A549 (cell line): Measurements from ENCODE around the gene MTF2. TPM values are rescaled to one million over a fixed set of nuclear protein-coding genes. Genes with fewer than 3 reads are reported as not detected.
A peak's percentile ranks its signal among the peaks of the same experiment; 100 is the strongest.

Experiments used
- ATAC-seq, 2 experiments: fragments of 200-7000 bp in 1 of 2; fragments of >200 bp in 1 of 2; cut with Nextera tagmentation in 1 of 2; cut with Tn5 transposase in 1 of 2; 3 replicates each; pipeline versions ENCODE4 v1.8.0 to v1.9.1; 2018 to 2020; ENCODE audit warnings: mild to moderate bottlenecking in 1 of 2, moderate library complexity in 1 of 2
- CTCF ChIA-PET: fragments of 300-600 bp; sonication (Branson Sonifier 250); formaldehyde crosslinking; extraction: SDS; loops from one replicate; lab custom pipeline; 2021; ENCODE audit warnings: antibody characterized with exemption, inconsistent platforms; lab: Yijun Ruan, JAX
- POLR2A ChIA-PET: fragments of 350-600 bp; formaldehyde crosslinking; extraction: SDS; loops from one replicate; lab custom pipeline; 2021; ENCODE audit warnings: antibody characterized with exemption, inconsistent platforms; lab: Yijun Ruan, JAX
- DNase-seq, 2 experiments: peaks; one replicate each; pipeline versions ENCODE4 v3.0.0 to v3.0.0-alpha.2; 2011 to 2016; ENCODE audit warnings: low read depth in 1 of 2, low spot score in 1 of 2
- FAIRE-seq: peaks from 2 replicates; lab custom pipeline; 2011; peaks lifted over from hg19 to GRCh38; lab: Jason Lieb, UNC
- H3K27ac ChIP-seq, 2 experiments: fragments of >200 bp; sonication (Bioruptor Twin); formaldehyde crosslinking; 3 replicates each; pipeline ENCODE4 v1.5.1; 2016 to 2017
- H3K4me1 ChIP-seq: fragments of >200 bp; sonication (Bioruptor Twin); formaldehyde crosslinking; 3 replicates; pipeline ENCODE4 v1.6.1; 2016
- H3K4me2 ChIP-seq: fragments of >200 bp; sonication (Bioruptor Twin); formaldehyde crosslinking; 3 replicates; pipeline ENCODE4 v1.6.1; 2016
- H3K4me3 ChIP-seq: fragments of >200 bp; sonication (Bioruptor Twin); formaldehyde crosslinking; 3 replicates; pipeline ENCODE4 v1.5.1; 2016
- H3K9me3 ChIP-seq: fragments of >200 bp; sonication (Bioruptor Twin); formaldehyde crosslinking; 3 replicates; pipeline ENCODE4 v1.6.1; 2016
- BHLHE40 ChIP-seq: IDR thresholded peaks from 2 replicates; pipeline ENCODE4 v1.6.1; 2012; ENCODE audit warnings: low read depth, low read length, inconsistent platforms
- CEBPB ChIP-seq, 2 experiments: fragments of >200 bp in 1 of 2; sonication (Bioruptor Twin) in 1 of 2; formaldehyde crosslinking in 1 of 2; IDR thresholded peaks; 2 replicates each; pipeline ENCODE4 v1.6.1; 2012 to 2016
- CHD2 ChIP-seq: fragments of 150-350 bp; IDR thresholded peaks from 2 replicates; pipeline ENCODE4 v1.6.1; 2014; ENCODE audit warnings: low read length; ENCODE audit not compliant: partially characterized antibody
- CHD4 ChIP-seq: fragments of 200-600 bp; sonication (generic); IDR thresholded peaks from 2 replicates; pipeline ENCODE4 v1.6.1; 2016; ENCODE audit warnings: antibody characterized with exemption, mild to moderate bottlenecking, borderline replicate concordance
- EHF ChIP-seq: fragments of 250-450 bp; sonication (Bioruptor Pico); IDR thresholded peaks from 2 replicates; pipeline ENCODE4 v1.5.0; 2020; ENCODE audit warnings: mild to moderate bottlenecking
- EHMT2 ChIP-seq: fragments of 200-600 bp; sonication (generic); IDR thresholded peaks from 2 replicates; pipeline ENCODE4 v1.6.1; 2016; ENCODE audit warnings: antibody characterized with exemption, low read depth, mild to moderate bottlenecking, moderate library complexity
- FOSL2 ChIP-seq, 2 experiments: fragments of 450-650 bp in 1 of 2; fragments of >200 bp in 1 of 2; sonication (Bioruptor Twin) in 1 of 2; formaldehyde crosslinking; IDR thresholded peaks; 2 replicates each; pipeline versions ENCODE4 v1.5.0 to v1.6.1; 2016 to 2020; ENCODE audit warnings: mild to moderate bottlenecking in 1 of 2, moderate library complexity in 1 of 2
- FOXS1 ChIP-seq: fragments of 250-450 bp; sonication (Bioruptor Pico); IDR thresholded peaks from 2 replicates; pipeline ENCODE4 v1.5.0; 2020; ENCODE audit warnings: mild to moderate bottlenecking, moderate library complexity
- HOXA7 ChIP-seq: fragments of 250-450 bp; sonication (Bioruptor Pico); IDR thresholded peaks from 2 replicates; pipeline ENCODE4 v1.5.0; 2020; ENCODE audit warnings: mild to moderate bottlenecking, moderate library complexity
- NFE2L2 ChIP-seq: fragments of 150-350 bp; conservative IDR thresholded peaks from 2 replicates; pipeline ENCODE4 v1.6.1; 2014; ENCODE audit warnings: low read length
- NPAS2 ChIP-seq: fragments of 250-450 bp; sonication (Bioruptor Pico); IDR thresholded peaks from 2 replicates; pipeline ENCODE4 v1.8.0; 2022; ENCODE audit warnings: mild to moderate bottlenecking, moderate library complexity, borderline replicate concordance
- PHF8 ChIP-seq: fragments of 200-600 bp; sonication (generic); IDR thresholded peaks from 2 replicates; pipeline ENCODE4 v1.6.1; 2016; ENCODE audit warnings: low read depth, mild to moderate bottlenecking, antibody characterized with exemption, moderate library complexity, borderline replicate concordance
- POLR2AphosphoS2 ChIP-seq: conservative IDR thresholded peaks from 2 replicates; pipeline ENCODE4 v1.6.1; 2012; ENCODE audit warnings: low read length, improper control_type of control experiment, inconsistent platforms
- RAD21 ChIP-seq, 2 experiments: fragments of >200 bp in 1 of 2; sonication (Bioruptor Twin) in 1 of 2; formaldehyde crosslinking in 1 of 2; IDR thresholded peaks in 1 of 2; conservative IDR thresholded peaks in 1 of 2; 2 replicates in 1 of 2; 3 replicates in 1 of 2; pipeline ENCODE4 v1.6.1; 2012 to 2018; ENCODE audit warnings: inconsistent platforms in 1 of 2
- RNF2 ChIP-seq: fragments of 200-600 bp; sonication (generic); IDR thresholded peaks from 2 replicates; pipeline ENCODE4 v1.6.1; 2016; ENCODE audit warnings: low read depth, mild to moderate bottlenecking, antibody characterized with exemption, moderate library complexity, borderline replicate concordance
- SMC3 ChIP-seq: fragments of >200 bp; sonication (Bioruptor Twin); formaldehyde crosslinking; IDR thresholded peaks from 3 replicates; pipeline ENCODE4 v1.6.1; 2018; ENCODE audit warnings: inconsistent platforms
- ZNF302 ChIP-seq: fragments of 250-450 bp; sonication (Bioruptor Pico); IDR thresholded peaks from 2 replicates; pipeline ENCODE4 v1.9.0; 2021; ENCODE audit warnings: inconsistent platforms, mild to moderate bottlenecking, moderate library complexity
- ZSCAN20 ChIP-seq: fragments of 250-450 bp; sonication (Bioruptor Pico); IDR thresholded peaks from 2 replicates; pipeline ENCODE4 v1.8.0; 2022; ENCODE audit warnings: mild to moderate bottlenecking, moderate library complexity
- WGBS: methylation state at CpG from one replicate; pipeline ENCODE4 v1.1.6; 2017; ENCODE audit errors: missing lambda C conversion rate; 5-methylcytosine and 5-hydroxymethylcytosine counted together
- polyA plus RNA-seq, 4 experiments: library from polyadenylated mRNA; depleted of rRNA in 3 of 4; stranded (reverse); fragments of >200 nt; fragmentation: RNase III in 1 of 4; extraction: RNeasy Plus Mini Kit Qiagen cat#74134 plus additional on column Dnase treatment in 1 of 4; gene quantifications; 2 replicates in 3 of 4; 3 replicates in 1 of 4; pipeline ENCODE4 v1.2.3, GENCODE V29; 2011 to 2017
- TF ChIP-seq, protein P1 (sequence below): fragments of >200 bp; sonication (Bioruptor Twin); formaldehyde crosslinking; IDR thresholded peaks from 3 replicates; pipeline ENCODE4 v1.5.1; 2016
- TF ChIP-seq, protein P2 (sequence below): fragments of >200 bp; sonication (Bioruptor Twin); formaldehyde crosslinking; IDR thresholded peaks from 3 replicates; pipeline ENCODE4 v1.6.1; 2016
- TF ChIP-seq, protein P3 (sequence below): fragments of 250-450 bp; sonication (Bioruptor Pico); IDR thresholded peaks from 2 replicates; pipeline ENCODE4 v1.5.0; 2020; ENCODE audit warnings: low read depth, mild to moderate bottlenecking, moderate library complexity
- TF ChIP-seq, protein P4 (sequence below): IDR thresholded peaks from 2 replicates; pipeline ENCODE4 v1.6.1; 2012
- TF ChIP-seq, protein P5 (sequence below): IDR thresholded peaks from 2 replicates; pipeline ENCODE4 v1.6.1; 2012
- TF ChIP-seq, protein P6 (sequence below): fragments of 250-450 bp; sonication (Bioruptor Pico); IDR thresholded peaks from 2 replicates; pipeline ENCODE4 v1.5.0; 2021; ENCODE audit warnings: mild to moderate bottlenecking, moderate library complexity, borderline replicate concordance

The MTF2 gene
- polyA plus RNA-seq, 2 of the 4 experiments (the other 2 are of a cell fraction): 14.3 to 31.2 TPM

DNA sequence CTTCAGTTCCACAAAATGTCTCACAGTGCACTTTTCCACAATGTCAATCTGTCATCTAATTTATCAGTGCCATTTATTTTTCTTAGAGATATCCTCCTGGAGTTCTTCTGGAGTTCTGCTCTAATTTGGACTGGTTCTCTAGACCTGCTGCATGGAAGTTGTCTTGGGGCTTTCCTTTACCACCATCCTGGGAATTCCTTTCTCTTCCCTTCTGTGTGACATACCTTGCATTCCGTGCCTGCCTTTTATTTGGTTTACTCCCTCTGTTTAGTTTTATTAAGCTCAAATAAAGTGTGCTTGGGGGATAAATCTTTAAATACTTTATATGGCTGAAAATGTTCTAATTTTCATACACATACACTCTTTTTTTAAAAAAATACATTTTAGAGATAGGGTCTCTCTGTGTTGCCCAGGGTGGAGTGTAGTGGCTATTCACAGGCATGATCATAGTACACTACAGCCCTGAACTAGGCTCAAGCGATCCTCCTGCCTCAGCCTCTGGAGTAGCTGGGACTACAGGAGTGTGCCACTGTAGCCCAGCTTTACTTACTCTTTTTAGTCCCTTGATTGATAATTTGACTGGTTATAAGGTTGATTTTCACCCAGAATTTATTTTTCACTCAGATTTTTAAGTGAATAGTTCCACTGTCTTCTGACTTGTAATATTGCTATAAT is 14.4 kb downstream of the MTF2 start:
- Histone ChIP-seq H3K4me1 (peaks cover 13% of the 10 kb centered on the region; the same call in 2 of the 3 replicates), H3K4me3 (no peak overlapping the region), H3K27ac (peak overlapping the region in 1 of 2 experiments; percentile 29; a peak in 1 of 6 replicates), H3K9me3 (no peaks in the 10 kb centered on the region), H3K4me2 (peak overlapping the region; percentile 27)
- DNase-seq (no peak), ATAC-seq (peak in 1 of 2 experiments; percentile 67; a peak in 3 of 6 replicates), FAIRE-seq (no peak)
- ChIA-PET POLR2A (no interaction called here), CTCF (interaction anchor here (0.6 to 1.1 kb wide), 2 partner anchors 17 to 1026 kb away, joined by 3 read pairs; no protein-coding TSS in a partner anchor)
- TF ChIP-seq CHD4: no peak
- no peak for TF ChIP-seq FOXS1
- no peak for TF ChIP-seq ZNF302
- no peak for TF ChIP-seq HOXA7 (CRISPR knock-in tag)
- TF ChIP-seq, protein P1, sequence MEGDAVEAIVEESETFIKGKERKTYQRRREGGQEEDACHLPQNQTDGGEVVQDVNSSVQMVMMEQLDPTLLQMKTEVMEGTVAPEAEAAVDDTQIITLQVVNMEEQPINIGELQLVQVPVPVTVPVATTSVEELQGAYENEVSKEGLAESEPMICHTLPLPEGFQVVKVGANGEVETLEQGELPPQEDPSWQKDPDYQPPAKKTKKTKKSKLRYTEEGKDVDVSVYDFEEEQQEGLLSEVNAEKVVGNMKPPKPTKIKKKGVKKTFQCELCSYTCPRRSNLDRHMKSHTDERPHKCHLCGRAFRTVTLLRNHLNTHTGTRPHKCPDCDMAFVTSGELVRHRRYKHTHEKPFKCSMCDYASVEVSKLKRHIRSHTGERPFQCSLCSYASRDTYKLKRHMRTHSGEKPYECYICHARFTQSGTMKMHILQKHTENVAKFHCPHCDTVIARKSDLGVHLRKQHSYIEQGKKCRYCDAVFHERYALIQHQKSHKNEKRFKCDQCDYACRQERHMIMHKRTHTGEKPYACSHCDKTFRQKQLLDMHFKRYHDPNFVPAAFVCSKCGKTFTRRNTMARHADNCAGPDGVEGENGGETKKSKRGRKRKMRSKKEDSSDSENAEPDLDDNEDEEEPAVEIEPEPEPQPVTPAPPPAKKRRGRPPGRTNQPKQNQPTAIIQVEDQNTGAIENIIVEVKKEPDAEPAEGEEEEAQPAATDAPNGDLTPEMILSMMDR: no peak
- TF ChIP-seq NPAS2 (CRISPR knock-in tag): no peak
- no peak for TF ChIP-seq CEBPB (IDR thresholded peaks at IDR 0.05)
- TF ChIP-seq, protein P2, sequence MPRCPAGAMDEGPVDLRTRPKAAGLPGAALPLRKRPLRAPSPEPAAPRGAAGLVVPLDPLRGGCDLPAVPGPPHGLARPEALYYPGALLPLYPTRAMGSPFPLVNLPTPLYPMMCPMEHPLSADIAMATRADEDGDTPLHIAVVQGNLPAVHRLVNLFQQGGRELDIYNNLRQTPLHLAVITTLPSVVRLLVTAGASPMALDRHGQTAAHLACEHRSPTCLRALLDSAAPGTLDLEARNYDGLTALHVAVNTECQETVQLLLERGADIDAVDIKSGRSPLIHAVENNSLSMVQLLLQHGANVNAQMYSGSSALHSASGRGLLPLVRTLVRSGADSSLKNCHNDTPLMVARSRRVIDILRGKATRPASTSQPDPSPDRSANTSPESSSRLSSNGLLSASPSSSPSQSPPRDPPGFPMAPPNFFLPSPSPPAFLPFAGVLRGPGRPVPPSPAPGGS: no peak
- TF ChIP-seq EHMT2: no peak
- TF ChIP-seq EHF: no peak
- no peak for TF ChIP-seq BHLHE40
- TF ChIP-seq ZSCAN20 (CRISPR knock-in tag): no peak
- no peak for TF ChIP-seq POLR2AphosphoS2
- TF ChIP-seq, protein P3, sequence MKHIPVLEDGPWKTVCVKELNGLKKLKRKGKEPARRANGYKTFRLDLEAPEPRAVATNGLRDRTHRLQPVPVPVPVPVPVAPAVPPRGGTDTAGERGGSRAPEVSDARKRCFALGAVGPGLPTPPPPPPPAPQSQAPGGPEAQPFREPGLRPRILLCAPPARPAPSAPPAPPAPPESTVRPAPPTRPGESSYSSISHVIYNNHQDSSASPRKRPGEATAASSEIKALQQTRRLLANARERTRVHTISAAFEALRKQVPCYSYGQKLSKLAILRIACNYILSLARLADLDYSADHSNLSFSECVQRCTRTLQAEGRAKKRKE: no peak
- TF ChIP-seq, protein P4, sequence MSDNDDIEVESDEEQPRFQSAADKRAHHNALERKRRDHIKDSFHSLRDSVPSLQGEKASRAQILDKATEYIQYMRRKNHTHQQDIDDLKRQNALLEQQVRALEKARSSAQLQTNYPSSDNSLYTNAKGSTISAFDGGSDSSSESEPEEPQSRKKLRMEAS: no peak
- no peak for TF ChIP-seq RAD21 (conservative IDR thresholded peaks at IDR 0.05 in 1 of 2, IDR thresholded peaks at IDR 0.05 in 1 of 2)
- no peak for TF ChIP-seq RNF2
- no peak for TF ChIP-seq CHD2
- no peak for TF ChIP-seq SMC3
- no peak for TF ChIP-seq FOSL2 (IDR thresholded peaks at IDR 0.05)
- no peak for TF ChIP-seq FOSL2 (CRISPR knock-in tag; IDR thresholded peaks at IDR 0.05)
- WGBS: 50% methylated on average over 2 of the region's 2 CpGs

DNA sequence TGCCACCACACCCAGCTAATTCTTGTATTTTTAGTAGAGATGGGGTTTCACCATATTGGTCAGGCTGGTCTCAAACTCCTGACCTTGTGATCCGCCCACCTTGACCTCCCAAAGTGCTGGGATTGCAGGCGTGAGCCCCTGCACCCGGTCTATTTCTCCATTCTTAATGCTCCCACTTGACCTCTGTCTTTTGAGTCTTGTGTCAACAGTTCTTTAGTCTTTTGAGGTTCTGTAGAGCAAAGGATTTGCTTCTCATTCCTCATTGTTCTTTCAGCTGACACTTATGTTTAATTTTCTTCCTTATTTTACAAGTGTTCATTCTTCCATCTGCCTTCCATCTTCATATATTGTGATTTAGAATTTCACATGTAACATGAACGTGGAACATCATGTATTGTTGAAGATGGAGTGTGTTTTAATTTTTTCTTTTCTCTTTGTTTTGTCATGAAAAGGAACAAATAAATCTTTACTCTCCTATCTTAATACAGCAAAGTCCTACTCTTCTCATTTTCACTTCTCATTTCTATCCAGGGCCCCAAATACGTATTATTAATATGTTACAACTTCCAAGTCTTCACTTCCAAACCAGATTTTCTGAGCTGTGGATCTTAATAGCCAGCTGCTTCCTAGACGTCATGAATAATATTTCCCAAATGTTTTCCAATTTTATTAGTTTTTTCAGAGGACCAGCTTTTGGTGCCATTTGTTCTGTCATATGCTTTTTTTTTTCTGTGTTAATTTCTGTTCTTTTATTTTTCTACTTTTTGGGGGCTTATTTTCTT is 16.9 kb downstream of the MTF2 start:
- H3K4me2 ChIP-seq: no peak overlapping the region
- no peak overlapping the region for H3K27ac ChIP-seq
- no peak overlapping the region for H3K4me3 ChIP-seq
- WGBS: 91% methylated on average over 6 of the region's 6 CpGs
- CTCF ChIA-PET: no interaction called here
- H3K9me3 ChIP-seq: no peaks in the 10 kb centered on the region
- no peak for ATAC-seq
- FAIRE-seq: no peak
- H3K4me1 ChIP-seq: peaks cover 13% of the 10 kb centered on the region; the same call in 2 of the 3 replicates
- no peak for DNase-seq
- POLR2A ChIA-PET: interaction anchor here (0.7 kb wide), 1 partner anchor 145 kb away, joined by 4 read pairs; no protein-coding TSS in a partner anchor
- TF ChIP-seq NPAS2 (CRISPR knock-in tag) (no peak), NFE2L2 (no peak), SMC3 (no peak), PHF8 (no peak)
- TF ChIP-seq, protein P5, sequence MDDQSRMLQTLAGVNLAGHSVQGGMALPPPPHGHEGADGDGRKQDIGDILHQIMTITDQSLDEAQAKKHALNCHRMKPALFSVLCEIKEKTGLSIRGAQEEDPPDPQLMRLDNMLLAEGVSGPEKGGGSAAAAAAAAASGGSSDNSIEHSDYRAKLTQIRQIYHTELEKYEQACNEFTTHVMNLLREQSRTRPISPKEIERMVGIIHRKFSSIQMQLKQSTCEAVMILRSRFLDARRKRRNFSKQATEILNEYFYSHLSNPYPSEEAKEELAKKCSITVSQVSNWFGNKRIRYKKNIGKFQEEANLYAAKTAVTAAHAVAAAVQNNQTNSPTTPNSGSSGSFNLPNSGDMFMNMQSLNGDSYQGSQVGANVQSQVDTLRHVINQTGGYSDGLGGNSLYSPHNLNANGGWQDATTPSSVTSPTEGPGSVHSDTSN: no peak
- TF ChIP-seq, protein P6, sequence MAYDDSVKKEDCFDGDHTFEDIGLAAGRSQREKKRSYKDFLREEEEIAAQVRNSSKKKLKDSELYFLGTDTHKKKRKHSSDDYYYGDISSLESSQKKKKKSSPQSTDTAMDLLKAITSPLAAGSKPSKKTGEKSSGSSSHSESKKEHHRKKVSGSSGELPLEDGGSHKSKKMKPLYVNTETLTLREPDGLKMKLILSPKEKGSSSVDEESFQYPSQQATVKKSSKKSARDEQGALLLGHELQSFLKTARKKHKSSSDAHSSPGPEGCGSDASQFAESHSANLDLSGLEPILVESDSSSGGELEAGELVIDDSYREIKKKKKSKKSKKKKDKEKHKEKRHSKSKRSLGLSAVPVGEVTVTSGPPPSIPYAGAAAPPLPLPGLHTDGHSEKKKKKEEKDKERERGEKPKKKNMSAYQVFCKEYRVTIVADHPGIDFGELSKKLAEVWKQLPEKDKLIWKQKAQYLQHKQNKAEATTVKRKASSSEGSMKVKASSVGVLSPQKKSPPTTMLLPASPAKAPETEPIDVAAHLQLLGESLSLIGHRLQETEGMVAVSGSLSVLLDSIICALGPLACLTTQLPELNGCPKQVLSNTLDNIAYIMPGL (CRISPR knock-in tag): no peak
